Natural killer cell treated with Interleukin-12 subunit alpha and Interleukin-12 subunit beta and Interleukin-15 and Interleukin-18, amount 100 ng/mL, for 72 hours (primary cell): ENCODE results near the gene UCK2. TPM values are rescaled to one million over a fixed set of nuclear protein-coding genes. Genes with fewer than 3 reads are reported as not detected.

Experiments used
- ATAC-seq, 2 donors: fragments of 150-1000 bp; cut with Tn5 transposase in 1 of 2; sonication (Bioruptor Pico), chemical (Tn5 transposase) in 1 of 2; 2 replicates each; pipeline ENCODE4 v1.10.0; 2021
- DNase-seq: peaks from one replicate; pipeline ENCODE4 v3.0.0; 2022; ENCODE audit warnings: low spot score
- H3K27ac Mint-ChIP-seq, 2 donors: 1 replicate in 1 of 2; 2 replicates in 1 of 2; pipeline ENCODE4 v1.8.0; 2022; ENCODE audit warnings: mixed read lengths in 2 of 2, mild to moderate bottlenecking in 1 of 2, moderate library complexity in 1 of 2
- H3K27me3 Mint-ChIP-seq, 2 donors: 1 replicate in 1 of 2; 2 replicates in 1 of 2; pipeline ENCODE4 v1.8.0; 2022; ENCODE audit warnings: mixed read lengths in 2 of 2
- H3K36me3 Mint-ChIP-seq: one replicate; pipeline ENCODE4 v1.8.0; 2022; ENCODE audit warnings: mixed read lengths
- H3K4me1 Mint-ChIP-seq, 2 donors: 1 replicate in 1 of 2; 2 replicates in 1 of 2; pipeline ENCODE4 v1.8.0; 2022; ENCODE audit warnings: low read depth in 2 of 2, mixed read lengths in 2 of 2, mild to moderate bottlenecking in 1 of 2
- H3K4me3 Mint-ChIP-seq: one replicate; pipeline ENCODE4 v1.8.0; 2022; ENCODE audit warnings: mixed read lengths
- H3K9me3 Mint-ChIP-seq: 2 replicates; pipeline ENCODE4 v1.8.0; 2022; ENCODE audit warnings: mixed read lengths
- total RNA-seq, 2 donors: library from RNA; stranded (reverse); gene quantifications; one replicate each; pipeline ENCODE4 v1.2.3, GENCODE V29; 2022

UCK2 gene
- total RNA-seq, 2 donors from 2014 or later = 43.4 to 83.3 TPM

DNA sequence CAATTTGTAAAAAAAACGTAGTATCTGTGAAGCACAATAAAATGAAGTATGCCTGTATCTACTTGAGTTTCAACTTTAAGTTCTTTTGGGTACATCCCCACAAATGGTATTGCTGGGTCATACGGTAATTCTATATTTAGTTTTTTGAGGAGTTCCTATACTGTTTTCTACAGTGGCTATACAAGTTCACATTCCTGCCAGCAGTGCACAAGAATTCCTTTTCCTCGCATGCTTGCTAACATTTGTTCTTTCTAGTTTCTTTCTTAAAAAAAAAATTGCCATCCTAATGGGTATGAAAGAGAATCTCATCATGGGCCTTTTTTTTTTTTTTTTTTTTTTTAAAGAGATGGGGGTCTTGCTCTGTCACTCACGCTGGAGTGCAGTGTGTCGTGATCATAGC, 41.9 kb downstream of the UCK2 start:
- Mint-ChIP-seq H3K27me3 (no peaks in the 10 kb centered on the region), H3K4me1 (peaks cover 33 to 47% of the 10 kb centered on the region in 2 donors)
- no peak for ATAC-seq

DNA sequence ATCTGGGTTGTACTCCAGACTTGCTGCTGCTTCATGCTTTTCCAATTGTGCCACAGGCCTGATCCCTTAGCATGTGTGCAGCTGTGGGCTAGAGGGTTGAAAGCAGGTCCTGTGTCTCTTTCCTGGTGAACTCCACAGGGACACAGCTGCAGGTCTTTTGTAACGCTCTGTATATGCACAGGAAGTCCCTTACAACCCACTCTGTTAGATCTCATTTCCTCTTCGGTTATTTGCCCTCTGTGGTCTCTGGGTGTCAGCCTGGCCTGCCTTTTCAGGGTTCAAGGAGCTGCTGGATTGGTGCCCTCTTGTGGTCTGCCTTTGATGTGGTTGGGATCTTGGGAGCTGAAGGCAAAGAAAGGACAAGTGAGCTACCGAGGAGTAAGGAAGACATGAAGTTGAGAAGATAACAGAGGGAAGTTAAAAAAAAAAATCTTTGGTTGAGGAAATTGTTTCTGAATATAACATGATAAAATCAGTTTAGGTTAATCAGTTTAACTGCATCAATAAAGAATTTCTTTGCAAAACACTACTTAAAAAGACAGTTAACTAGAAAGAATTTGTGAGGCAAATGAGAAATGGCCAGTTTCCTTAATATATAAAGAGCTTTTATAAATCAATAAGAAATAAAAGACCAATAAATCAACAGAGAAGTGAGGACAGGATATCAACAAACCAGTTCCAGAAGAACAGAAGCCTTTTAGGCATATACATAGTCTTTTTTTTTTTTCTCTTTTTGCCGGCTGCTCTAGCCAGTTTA, 44.1 kb downstream of the UCK2 start:
- Mint-ChIP-seq H3K27ac (peak overlapping the region; percentile 22 to 43), H3K27me3 (no peaks in the 10 kb centered on the region), H3K4me3 (peak overlapping the region; percentile 49), H3K4me1 (peaks cover 43 to 58% of the 10 kb centered on the region in 2 donors), H3K9me3 (no peaks in the 10 kb centered on the region), H3K36me3 (no peaks in the 10 kb centered on the region)
- DNase-seq (peak; percentile 81), ATAC-seq (peak; percentile 95 to 96)

More for the DNA sequence above, 41.9 kb downstream of the UCK2 start:
- Mint-ChIP-seq H3K36me3 (no peaks in the 10 kb centered on the region), H3K4me3 (no peak overlapping the region), H3K9me3 (no peaks in the 10 kb centered on the region), H3K27ac (no peak overlapping the region)
- DNase-seq = no peak

DNA sequence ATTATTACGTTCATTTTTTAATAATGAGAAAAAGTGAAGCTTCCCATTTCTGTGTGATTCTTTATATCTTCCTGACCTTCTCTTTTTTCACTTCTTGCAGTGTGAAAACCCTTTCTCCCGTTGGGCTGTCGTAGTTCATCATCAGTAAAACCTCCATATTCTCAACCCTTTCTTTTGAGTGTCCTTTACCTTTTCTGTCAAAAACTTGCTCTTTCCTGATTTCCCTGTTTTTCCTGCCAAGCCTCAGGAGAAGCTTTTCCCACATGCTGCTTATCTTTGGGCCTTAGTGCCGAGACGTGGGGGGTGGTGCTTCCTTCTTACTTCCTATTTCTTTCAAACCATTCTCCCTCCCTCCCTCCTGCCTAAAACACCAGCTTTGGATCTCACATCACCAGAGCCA, 46.1 kb downstream of the UCK2 start:
- peaks cover 52 to 65% of the 10 kb centered on the region in 2 donors for H3K4me1 Mint-ChIP-seq
- DNase-seq (no peak), ATAC-seq (no peak)
- H3K27me3 Mint-ChIP-seq = no peaks in the 10 kb centered on the region
- peak overlapping the region; percentile 11 for H3K4me3 Mint-ChIP-seq
- H3K9me3 Mint-ChIP-seq = no peaks in the 10 kb centered on the region
- H3K36me3 Mint-ChIP-seq = no peaks in the 10 kb centered on the region
- H3K27ac Mint-ChIP-seq = no peak overlapping the region

DNA sequence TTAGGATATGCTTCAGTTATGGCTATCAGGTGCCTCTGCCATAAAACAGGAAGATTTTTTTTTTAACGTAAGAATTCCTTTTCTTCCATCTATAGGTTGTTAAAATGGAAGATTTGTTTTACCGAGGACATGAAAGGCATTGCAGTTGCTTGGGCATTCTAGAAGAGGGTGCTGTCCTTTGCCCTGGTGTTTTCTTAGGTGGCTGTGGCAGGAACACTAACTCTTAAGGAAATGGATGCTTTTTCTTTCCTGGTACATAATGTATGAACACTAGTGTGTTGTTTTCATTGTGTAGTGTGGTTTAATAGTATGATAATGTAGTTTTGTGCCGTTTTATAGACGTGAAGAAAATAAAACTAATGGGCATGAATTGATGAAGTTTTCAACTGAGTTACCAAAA, 47.2 kb downstream of the UCK2 start:
- no peak for ATAC-seq
- Mint-ChIP-seq H3K36me3 (no peaks in the 10 kb centered on the region), H3K4me1 (peaks cover 52 to 66% of the 10 kb centered on the region in 2 donors), H3K27ac (no peak overlapping the region), H3K4me3 (no peak overlapping the region), H3K27me3 (no peaks in the 10 kb centered on the region), H3K9me3 (no peaks in the 10 kb centered on the region)
- DNase-seq = no peak

DNA sequence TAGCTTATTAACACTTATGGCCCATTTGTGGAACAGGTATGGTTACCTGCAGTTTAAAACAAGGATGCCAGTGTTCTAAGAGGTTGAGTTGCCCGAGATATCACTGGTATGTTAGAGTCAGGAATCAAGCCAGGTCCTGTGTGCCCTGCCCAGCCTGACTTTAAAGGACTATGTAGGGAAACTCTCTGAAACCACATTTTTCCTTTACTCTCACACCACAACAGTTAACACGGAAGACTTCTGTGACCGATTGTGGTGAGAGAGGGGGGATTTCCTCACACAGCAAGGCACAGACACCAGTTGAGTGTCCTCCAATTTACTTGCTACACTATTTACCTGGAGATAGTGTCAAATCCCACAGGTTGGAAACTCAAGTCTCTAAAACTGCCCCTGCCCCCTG, 47.8 kb downstream of the UCK2 start:
- Mint-ChIP-seq H3K27ac (peak overlapping the region in 1 of 2 donors; percentile 34), H3K4me1 (peaks cover 55 to 62% of the 10 kb centered on the region in 2 donors), H3K27me3 (no peaks in the 10 kb centered on the region), H3K4me3 (peak overlapping the region; percentile 28), H3K36me3 (no peaks in the 10 kb centered on the region), H3K9me3 (no peaks in the 10 kb centered on the region)
- DNase-seq = no peak
- ATAC-seq = peak; percentile 62 to 72

DNA sequence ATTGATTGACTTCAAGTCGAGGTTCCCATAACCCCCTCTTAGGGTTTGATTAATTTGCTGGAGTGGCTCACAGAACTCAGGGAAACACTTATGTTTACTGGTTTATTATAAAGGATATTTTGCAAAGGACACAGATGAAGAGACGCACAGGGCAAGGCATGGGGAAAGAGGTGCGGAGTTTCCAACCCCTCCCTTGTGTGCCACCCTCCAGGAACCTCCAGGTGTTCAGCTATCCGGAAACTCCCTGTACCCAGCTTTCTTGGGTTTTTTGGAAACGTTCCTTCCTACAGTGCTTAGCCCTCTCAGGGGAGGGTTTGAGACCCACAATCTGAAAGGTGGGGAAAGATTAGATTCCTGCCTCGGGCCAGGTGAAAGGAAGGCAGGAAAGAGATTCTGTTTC, 48.2 kb downstream of the UCK2 start:
- H3K27ac Mint-ChIP-seq = peak overlapping the region in 1 of 2 donors; percentile 34
- peak overlapping the region; percentile 28 for H3K4me3 Mint-ChIP-seq
- peaks cover 55 to 58% of the 10 kb centered on the region in 2 donors for H3K4me1 Mint-ChIP-seq
- no peaks in the 10 kb centered on the region for H3K27me3 Mint-ChIP-seq
- H3K36me3 Mint-ChIP-seq = no peaks in the 10 kb centered on the region
- ATAC-seq (no peak), DNase-seq (no peak)
- H3K9me3 Mint-ChIP-seq = no peaks in the 10 kb centered on the region

DNA sequence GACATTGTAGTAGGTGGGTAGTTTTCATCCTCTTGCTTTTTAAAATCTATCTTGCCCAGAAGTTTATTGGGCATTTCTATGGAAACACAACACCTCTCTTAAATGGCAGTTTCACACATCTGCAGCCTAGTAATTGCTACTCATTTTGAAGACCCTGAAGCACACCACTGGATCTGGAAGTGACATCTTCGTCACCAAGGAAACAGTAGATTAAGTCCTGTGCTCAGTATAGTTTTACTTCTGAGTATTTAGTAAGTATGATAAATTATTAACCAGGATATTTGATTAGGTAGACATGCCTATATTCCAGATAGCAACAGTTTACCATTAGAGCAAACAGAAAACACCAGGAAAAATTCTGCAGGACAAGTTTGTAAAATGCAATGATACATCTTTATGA, 48.7 kb downstream of the UCK2 start:
- Mint-ChIP-seq H3K27ac (no peak overlapping the region), H3K27me3 (no peaks in the 10 kb centered on the region), H3K4me1 (peaks cover 51 to 54% of the 10 kb centered on the region in 2 donors), H3K36me3 (no peaks in the 10 kb centered on the region), H3K4me3 (no peak overlapping the region), H3K9me3 (no peaks in the 10 kb centered on the region)
- ATAC-seq (no peak), DNase-seq (no peak)

DNA sequence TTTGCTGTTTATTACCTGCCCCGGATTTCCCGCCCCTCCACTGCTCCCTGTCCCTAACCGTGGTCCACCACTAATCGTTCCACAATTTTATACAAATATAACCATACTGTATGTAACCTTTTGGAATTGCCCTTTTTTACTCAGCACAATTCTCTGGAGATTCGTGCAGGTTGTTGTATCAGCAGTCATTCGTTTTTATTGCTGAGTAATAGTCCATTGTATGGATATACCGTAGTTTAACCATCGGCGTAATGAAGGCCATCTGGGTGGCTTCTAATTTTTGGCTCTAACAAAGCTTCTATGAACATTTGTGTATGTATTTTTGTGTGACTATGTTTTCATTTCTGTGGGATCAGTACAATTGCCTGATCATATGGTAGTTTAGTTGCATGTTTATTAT, 50.0 kb downstream of the UCK2 start:
- Mint-ChIP-seq H3K9me3 (no peaks in the 10 kb centered on the region), H3K27me3 (no peaks in the 10 kb centered on the region), H3K27ac (no peak overlapping the region), H3K4me1 (peaks cover 50 to 51% of the 10 kb centered on the region in 2 donors), H3K4me3 (no peak overlapping the region), H3K36me3 (no peaks in the 10 kb centered on the region)
- ATAC-seq = no peak
- DNase-seq = no peak

DNA sequence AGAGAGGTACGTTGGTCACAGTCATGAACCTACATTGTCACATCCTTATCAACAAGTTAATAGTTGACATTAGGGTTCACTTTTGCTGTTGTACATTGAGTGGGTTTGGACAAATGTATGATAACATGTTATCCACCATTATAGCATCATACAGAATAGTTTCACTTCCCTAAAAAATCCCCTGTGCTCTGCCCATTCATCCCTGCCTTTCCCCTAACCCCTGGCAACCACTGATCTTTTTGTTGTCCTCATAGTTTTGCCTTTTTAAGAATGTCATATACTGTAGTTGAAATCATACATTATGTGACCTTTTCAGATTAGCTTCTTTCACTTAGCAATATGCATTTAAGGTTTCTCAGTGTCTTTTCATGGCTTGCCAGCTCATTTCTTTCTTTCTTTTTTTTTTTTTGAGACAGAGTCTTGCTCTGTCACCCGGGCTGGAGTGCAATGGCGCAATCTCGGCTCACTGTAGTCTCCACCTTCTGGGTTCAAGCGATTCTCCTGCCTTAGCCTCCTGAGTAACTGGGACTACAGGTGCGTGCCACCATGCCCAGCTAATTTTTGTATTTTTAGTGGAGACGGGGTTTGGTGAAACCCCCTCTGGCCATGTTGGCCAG, 50.6 kb downstream of the UCK2 start:
- Mint-ChIP-seq H3K9me3 (no peaks in the 10 kb centered on the region), H3K4me3 (peak overlapping the region; percentile 8), H3K36me3 (no peaks in the 10 kb centered on the region), H3K4me1 (peaks cover 49 to 54% of the 10 kb centered on the region in 2 donors), H3K27me3 (no peaks in the 10 kb centered on the region), H3K27ac (no peak overlapping the region)
- DNase-seq = no peak
- ATAC-seq = peak in 1 of 2 donors; percentile 36

DNA sequence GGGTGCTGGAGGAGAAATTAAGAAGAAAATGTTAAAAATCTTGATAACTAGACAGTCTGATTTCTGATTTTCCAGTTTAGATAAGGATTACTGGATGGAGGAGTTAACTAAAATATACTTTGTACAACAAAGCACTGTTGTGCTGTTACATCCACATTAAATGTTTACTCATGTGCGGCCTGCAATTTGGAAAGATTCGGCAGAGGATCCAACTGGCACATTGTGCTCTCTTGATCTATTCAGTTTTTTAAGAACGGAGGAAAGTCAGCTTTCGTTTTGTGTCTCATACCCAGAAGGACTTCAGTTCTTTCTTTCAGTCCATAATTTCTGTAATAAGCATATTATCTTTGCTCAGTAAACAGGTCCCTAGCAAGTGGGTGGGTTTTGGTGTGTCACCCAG, 52.5 kb downstream of the UCK2 start:
- ATAC-seq = no peak
- DNase-seq = no peak
- no peak overlapping the region for H3K27ac Mint-ChIP-seq
- no peak overlapping the region for H3K4me3 Mint-ChIP-seq
- H3K27me3 Mint-ChIP-seq = no peaks in the 10 kb centered on the region
- H3K9me3 Mint-ChIP-seq = no peaks in the 10 kb centered on the region
- H3K36me3 Mint-ChIP-seq = no peaks in the 10 kb centered on the region
- peaks cover 44 to 49% of the 10 kb centered on the region in 2 donors for H3K4me1 Mint-ChIP-seq

DNA sequence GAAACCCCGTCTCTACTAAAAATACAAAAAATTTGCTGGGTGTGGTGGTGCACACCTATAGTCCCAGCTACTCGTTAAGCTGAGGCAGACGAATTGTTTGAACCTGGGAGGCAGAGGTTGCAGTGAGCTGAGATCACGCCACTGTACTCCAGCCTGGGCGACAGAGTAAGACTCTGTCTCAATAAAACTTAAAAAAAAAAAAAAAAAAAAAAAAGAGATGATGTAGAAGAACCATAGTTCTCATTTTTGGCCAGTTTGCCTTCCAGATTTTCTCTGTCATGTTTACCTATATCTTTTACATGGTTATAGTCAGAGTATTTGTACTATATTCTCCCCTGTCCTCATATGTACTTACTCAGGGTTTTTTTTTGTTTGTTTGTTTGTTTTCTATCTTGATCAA, 53.6 kb downstream of the UCK2 start:
- H3K4me1 Mint-ChIP-seq = peaks cover 36 to 40% of the 10 kb centered on the region in 2 donors
- DNase-seq (no peak), ATAC-seq (no peak)
- H3K36me3 Mint-ChIP-seq = no peaks in the 10 kb centered on the region
- H3K9me3 Mint-ChIP-seq = no peaks in the 10 kb centered on the region
- H3K4me3 Mint-ChIP-seq = no peak overlapping the region
- no peak overlapping the region for H3K27ac Mint-ChIP-seq
- no peaks in the 10 kb centered on the region for H3K27me3 Mint-ChIP-seq

DNA sequence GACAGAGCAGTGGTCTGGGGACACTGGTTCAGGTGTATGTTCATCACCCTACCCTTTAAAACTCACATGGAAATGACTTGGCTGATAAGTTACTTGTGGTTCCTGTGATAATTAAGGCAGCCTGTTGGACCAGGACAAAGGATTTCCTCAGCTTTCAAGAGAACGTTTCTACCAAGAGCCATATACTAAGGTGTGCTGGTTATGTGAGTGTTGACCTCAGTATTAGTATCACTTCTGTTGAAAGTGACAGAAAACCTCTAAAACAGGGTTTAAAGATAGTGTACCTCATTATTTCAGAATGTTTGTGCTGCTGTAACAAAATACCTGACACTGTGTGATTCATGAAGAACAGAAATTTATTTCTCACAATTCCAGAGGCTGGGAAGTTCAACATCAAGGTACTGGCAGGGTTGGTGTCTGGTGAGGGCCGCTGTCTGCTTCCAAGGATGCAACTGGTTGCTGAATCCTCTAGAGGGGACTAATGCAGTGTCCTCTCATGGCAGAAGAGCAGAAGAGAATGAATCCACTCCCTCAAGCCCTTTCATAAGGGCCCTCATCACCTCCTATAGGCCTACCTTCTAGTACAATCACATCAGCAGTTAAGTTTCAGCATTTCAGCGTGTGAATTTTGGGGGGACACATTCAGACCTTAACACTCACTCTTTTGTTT, 54.9 kb downstream of the UCK2 start:
- no peak overlapping the region for H3K27ac Mint-ChIP-seq
- no peak overlapping the region for H3K4me3 Mint-ChIP-seq
- DNase-seq (no peak), ATAC-seq (no peak)
- no peaks in the 10 kb centered on the region for H3K27me3 Mint-ChIP-seq
- H3K4me1 Mint-ChIP-seq = peaks cover 42 to 44% of the 10 kb centered on the region in 2 donors
- H3K9me3 Mint-ChIP-seq = no peaks in the 10 kb centered on the region
- no peaks in the 10 kb centered on the region for H3K36me3 Mint-ChIP-seq

DNA sequence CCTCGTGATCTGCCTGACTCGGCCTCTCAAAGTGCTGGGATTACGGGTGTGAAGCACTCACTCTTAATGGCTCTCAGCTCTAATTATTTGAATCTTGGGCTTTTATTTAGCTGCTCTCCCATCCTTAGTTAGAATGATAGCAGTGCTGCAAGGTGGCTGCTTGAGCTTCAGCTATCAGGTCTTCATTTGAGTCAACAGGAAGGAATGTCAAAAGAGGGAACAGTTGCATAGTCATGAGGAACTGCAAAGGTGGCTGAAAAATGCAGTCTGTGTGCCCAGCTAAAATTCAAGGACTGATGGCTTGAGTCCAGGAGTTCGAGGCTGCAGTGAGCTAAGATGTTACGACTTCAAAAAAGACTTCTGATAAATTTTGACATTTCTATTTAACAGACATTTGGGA, 55.6 kb downstream of the UCK2 start:
- H3K27ac Mint-ChIP-seq = no peak overlapping the region
- no peaks in the 10 kb centered on the region for H3K36me3 Mint-ChIP-seq
- no peaks in the 10 kb centered on the region for H3K9me3 Mint-ChIP-seq
- H3K4me1 Mint-ChIP-seq = peaks cover 35 to 38% of the 10 kb centered on the region in 2 donors
- H3K27me3 Mint-ChIP-seq = no peaks in the 10 kb centered on the region
- no peak overlapping the region for H3K4me3 Mint-ChIP-seq
- ATAC-seq = no peak
- DNase-seq = no peak
